A673 (cell line): Measurements from ENCODE around the gene KLRK1. TPM values are rescaled to one million over a fixed set of nuclear protein-coding genes. Genes with fewer than 3 reads are reported as not detected.
"Not testable (repeated sequence)": the region's sequence is repeated elsewhere in the genome, so short reads cannot be mapped to it uniquely, and the experiment has no call there.

Source experiments
- BruUV-seq: library from RNA; stranded (reverse); fragments of 400-500 nt; replicated peaks from 2 replicates; lab custom pipeline; 2021; lab: Mats Ljungman, UMichigan
- CTCF ChIA-PET: fragments of 300-600 bp; sonication (Branson Sonifier 250); formaldehyde crosslinking; loops from one replicate; lab custom pipeline; 2022; ENCODE audit warnings: antibody characterized with exemption; lab: Charles Lee
- POLR2A ChIA-PET: fragments of 300-600 bp; sonication (Branson Sonifier 250); formaldehyde crosslinking; loops from one replicate; lab custom pipeline; 2022; ENCODE audit warnings: antibody characterized with exemption; ENCODE audit not compliant: low non-redundant PET; lab: Charles Lee
- DNase-seq: peaks from one replicate; pipeline ENCODE4 v3.0.0-alpha.2; 2015; ENCODE audit warnings: low spot score
- H3K27ac ChIP-seq: fragments of 200-600 bp; sonication (generic); 2 replicates; pipeline ENCODE4 v1.5.1; 2016; ENCODE audit warnings: mixed run types, low read depth, mild to moderate bottlenecking, mixed read lengths, antibody characterized with exemption, low read length; ENCODE audit not compliant: poor library complexity, severe bottlenecking
- H3K27me3 ChIP-seq: fragments of 200-600 bp; sonication (generic); replicated peaks from 2 replicates; pipeline ENCODE4 v1.6.1; 2017; ENCODE audit warnings: mixed run types, low read depth, mild to moderate bottlenecking, mixed read lengths, antibody characterized with exemption, low read length; ENCODE audit not compliant: insufficient read depth, poor library complexity
- H3K36me3 ChIP-seq: fragments of 200-600 bp; sonication (generic); 2 replicates; pipeline ENCODE4 v1.6.1; 2016; ENCODE audit warnings: mixed run types, mild to moderate bottlenecking, mixed read lengths, antibody characterized with exemption, low read length; ENCODE audit not compliant: insufficient read depth, poor library complexity, severe bottlenecking
- H3K4me1 ChIP-seq: fragments of 200-600 bp; sonication (generic); 2 replicates; pipeline ENCODE4 v1.6.1; 2017; ENCODE audit warnings: mixed run types, mild to moderate bottlenecking, mixed read lengths, antibody characterized with exemption, low read length; ENCODE audit not compliant: insufficient read depth, poor library complexity, severe bottlenecking
- H3K4me3 ChIP-seq: fragments of 200-600 bp; sonication (generic); 2 replicates; pipeline ENCODE4 v1.5.1; 2016; ENCODE audit warnings: low read depth, mixed run types, mild to moderate bottlenecking, mixed read lengths, low read length; ENCODE audit not compliant: poor library complexity, severe bottlenecking
- H3K9me3 ChIP-seq: fragments of 200-600 bp; sonication (generic); 2 replicates; pipeline ENCODE4 v1.6.1; 2016; ENCODE audit warnings: mixed run types, low read depth, mild to moderate bottlenecking, mixed read lengths, antibody characterized with exemption, low read length; ENCODE audit not compliant: poor library complexity, severe bottlenecking
- EZH2 ChIP-seq: fragments of 200-600 bp; sonication (generic); IDR thresholded peaks from 2 replicates; pipeline ENCODE4 v1.6.1; 2017; ENCODE audit warnings: borderline replicate concordance, low read depth, mild to moderate bottlenecking, mixed read lengths, antibody characterized with exemption, low read length; ENCODE audit not compliant: poor library complexity, severe bottlenecking
- intact Hi-C: fragments of 100-400 bp; cut with micrococcal nuclease; formaldehyde crosslinking; loops from one replicate; pipeline ENCODE4 v1.10.0; 2022; ENCODE audit not compliant: unreplicated experiment
- total RNA-seq: library from RNA; stranded (reverse); gene quantifications from 2 replicates; pipeline ENCODE4 v1.2.3, GENCODE V29; 2021
- TF ChIP-seq, protein P1 (sequence below): fragments of 300-800, 200-600 bp; sonication (generic); conservative IDR thresholded peaks from 2 replicates; pipeline ENCODE4 v1.5.1; 2017; ENCODE audit warnings: low read depth, mild to moderate bottlenecking, antibody characterized with exemption, low read length, moderate library complexity, mixed read lengths

KLRK1 gene
- total RNA-seq, 1 experiment from 2014 or later, result not detected

DNA sequence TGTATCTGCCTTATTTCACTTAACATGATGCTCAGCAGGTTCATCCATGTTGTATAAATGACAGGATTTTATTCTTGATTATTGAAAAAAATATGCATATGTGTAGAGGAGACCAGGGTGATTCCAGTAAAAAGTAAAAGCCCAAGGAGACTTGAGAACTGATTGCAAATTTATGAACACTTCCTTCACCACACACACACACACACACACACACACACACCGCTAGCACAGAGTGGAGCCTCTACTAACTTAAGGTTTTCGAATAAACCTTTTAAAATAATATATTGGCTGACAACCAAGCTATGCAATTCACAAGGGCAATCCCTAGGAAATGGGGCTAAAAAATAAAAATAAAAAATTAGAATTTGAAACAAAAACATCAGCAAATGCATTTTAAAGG, 8.3 kb upstream of the KLRK1 start:
- no peak for DNase-seq
- ChIA-PET POLR2A (no interaction called here), CTCF (no interaction called here)
- H3K9me3 ChIP-seq, result no peaks in the 10 kb centered on the region
- intact Hi-C loops, result no loop called here
- no peaks in the 10 kb centered on the region for H3K27me3 ChIP-seq
- H3K4me1 ChIP-seq, result no peaks in the 10 kb centered on the region
- no peak for TF ChIP-seq EZH2
- TF ChIP-seq, protein P1, sequence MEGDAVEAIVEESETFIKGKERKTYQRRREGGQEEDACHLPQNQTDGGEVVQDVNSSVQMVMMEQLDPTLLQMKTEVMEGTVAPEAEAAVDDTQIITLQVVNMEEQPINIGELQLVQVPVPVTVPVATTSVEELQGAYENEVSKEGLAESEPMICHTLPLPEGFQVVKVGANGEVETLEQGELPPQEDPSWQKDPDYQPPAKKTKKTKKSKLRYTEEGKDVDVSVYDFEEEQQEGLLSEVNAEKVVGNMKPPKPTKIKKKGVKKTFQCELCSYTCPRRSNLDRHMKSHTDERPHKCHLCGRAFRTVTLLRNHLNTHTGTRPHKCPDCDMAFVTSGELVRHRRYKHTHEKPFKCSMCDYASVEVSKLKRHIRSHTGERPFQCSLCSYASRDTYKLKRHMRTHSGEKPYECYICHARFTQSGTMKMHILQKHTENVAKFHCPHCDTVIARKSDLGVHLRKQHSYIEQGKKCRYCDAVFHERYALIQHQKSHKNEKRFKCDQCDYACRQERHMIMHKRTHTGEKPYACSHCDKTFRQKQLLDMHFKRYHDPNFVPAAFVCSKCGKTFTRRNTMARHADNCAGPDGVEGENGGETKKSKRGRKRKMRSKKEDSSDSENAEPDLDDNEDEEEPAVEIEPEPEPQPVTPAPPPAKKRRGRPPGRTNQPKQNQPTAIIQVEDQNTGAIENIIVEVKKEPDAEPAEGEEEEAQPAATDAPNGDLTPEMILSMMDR, result no peak
- BruUV-seq, result no TSS peak
- H3K27ac ChIP-seq, result no peak overlapping the region
- no peak overlapping the region for H3K4me3 ChIP-seq
- H3K36me3 ChIP-seq, result no peaks in the 10 kb centered on the region

- no TSS peak for BruUV-seq
- TF ChIP-seq, protein P1, result no peak
- no peak for TF ChIP-seq EZH2
- no peaks in the 10 kb centered on the region for H3K36me3 ChIP-seq
- H3K4me3 ChIP-seq, result no peak overlapping the region
- peaks cover 8% of the 10 kb centered on the region for H3K4me1 ChIP-seq
- no peaks in the 10 kb centered on the region for H3K9me3 ChIP-seq
- intact Hi-C loops, result no loop called here
- no peak for DNase-seq
- POLR2A ChIA-PET, result no interaction called here
- CTCF ChIA-PET, result no interaction called here
- H3K27ac ChIP-seq, result no peak overlapping the region
- H3K27me3 ChIP-seq, result no peaks in the 10 kb centered on the region
Observed at GRCh38 chr12:10397296-10397695, 7.5 kb upstream of the KLRK1 start.

DNA sequence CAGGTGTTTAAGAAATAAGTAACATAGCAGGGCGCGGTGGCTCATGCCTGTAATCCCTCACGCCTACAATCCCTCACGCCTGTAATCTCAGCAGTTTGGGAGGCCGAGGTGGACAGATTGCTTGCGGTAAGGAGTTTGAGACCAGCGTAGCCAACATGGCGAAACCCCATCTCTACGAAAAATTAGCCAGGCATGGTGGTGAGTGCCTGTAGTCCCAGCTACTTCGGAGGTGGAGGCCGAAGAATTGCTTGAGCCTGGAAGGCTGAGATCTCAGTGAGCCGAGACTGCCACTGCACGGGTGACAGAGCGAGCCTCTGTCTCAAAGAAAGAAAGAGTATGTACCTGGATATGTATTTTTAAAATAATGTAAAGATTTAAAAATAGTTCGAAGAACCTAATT, 6.3 kb upstream of the KLRK1 start:
- H3K27ac ChIP-seq, H3K4me3 ChIP-seq, DNase-seq, H3K36me3 ChIP-seq, BruUV-seq, CTCF ChIA-PET, H3K9me3 ChIP-seq, H3K27me3 ChIP-seq, intact Hi-C loops, POLR2A ChIA-PET: not testable (repeated sequence)
- H3K4me1 ChIP-seq, result peaks cover 12% of the 10 kb centered on the region

GRCh38 chr12:10395390-10395998, 5.7 kb upstream of the KLRK1 start:
- ChIA-PET POLR2A (no interaction called here), CTCF (no interaction called here)
- Histone ChIP-seq H3K27ac (no peak overlapping the region), H3K4me3 (no peak overlapping the region), H3K4me1 (peaks cover 12% of the 10 kb centered on the region), H3K27me3 (no peaks in the 10 kb centered on the region), H3K9me3 (no peaks in the 10 kb centered on the region), H3K36me3 (no peaks in the 10 kb centered on the region)
- no TSS peak for BruUV-seq
- intact Hi-C loops, result no loop called here
- no peak for DNase-seq
- TF ChIP-seq, protein P1, result no peak
- no peak for TF ChIP-seq EZH2

GRCh38 chr12:10394531-10395152, 4.8 kb upstream of the KLRK1 start:
- H3K27ac ChIP-seq, intact Hi-C loops, POLR2A ChIA-PET, H3K27me3 ChIP-seq, DNase-seq, CTCF ChIA-PET, H3K4me3 ChIP-seq, H3K36me3 ChIP-seq, BruUV-seq, H3K9me3 ChIP-seq: not testable (repeated sequence)
- peaks cover 12% of the 10 kb centered on the region for H3K4me1 ChIP-seq
